Lower lobe of right lung (tissue), 1 donor: Measurements from ENCODE around the gene MTF2. TPM values are rescaled to one million over a fixed set of nuclear protein-coding genes. Genes with fewer than 3 reads are reported as not detected.

Source experiments
- total RNA-seq: library from RNA; stranded (reverse); fragmentation: NEBNext Ultra II Directional; extraction: Animal tissue kit (Norgen Biotek cat#: 25700); gene quantifications from one replicate; pipeline ENCODE4 v1.2.1, GENCODE V29; 2021
- donor health status: DM: no; HTN: yes; CAD: no; lungs with severe emphysema.

The MTF2 gene
- total RNA-seq, 1 donor from 2014 or later = 20.2 TPM

Other genes starting within 250 kb of the MTF2 start
- 713 TPM for gene RPL5, start 247.2 kb upstream of the MTF2 start, total RNA-seq
- 5.6 TPM for gene DIPK1A, start 117.8 kb upstream of the MTF2 start, total RNA-seq
- 92.5 TPM for gene TMED5, start 101.1 kb downstream of the MTF2 start, total RNA-seq
- gene CCDC18, start 101.4 kb downstream of the MTF2 start, total RNA-seq = 6.7 TPM